LNCaP clone FGC (cell line): ENCODE measurements around the gene SERPINB11.

Source experiments
- DNase-seq: peaks from one replicate; pipeline ENCODE4 v3.0.0-alpha.2; 2011; ENCODE audit warnings: low read depth
- H3K4me3 ChIP-seq: 2 replicates; pipeline ENCODE4 v1.5.1; 2011; ENCODE audit warnings: mild to moderate bottlenecking, low read depth, low read length, control low read depth
- TF ChIP-seq, protein P1 (sequence below): IDR thresholded peaks from 2 replicates; pipeline ENCODE4 v1.5.1; 2012; ENCODE audit warnings: mild to moderate bottlenecking; ENCODE audit not compliant: control insufficient read depth, insufficient read depth; ENCODE audit errors: extremely low read depth

The SERPINB11 gene

DNA sequence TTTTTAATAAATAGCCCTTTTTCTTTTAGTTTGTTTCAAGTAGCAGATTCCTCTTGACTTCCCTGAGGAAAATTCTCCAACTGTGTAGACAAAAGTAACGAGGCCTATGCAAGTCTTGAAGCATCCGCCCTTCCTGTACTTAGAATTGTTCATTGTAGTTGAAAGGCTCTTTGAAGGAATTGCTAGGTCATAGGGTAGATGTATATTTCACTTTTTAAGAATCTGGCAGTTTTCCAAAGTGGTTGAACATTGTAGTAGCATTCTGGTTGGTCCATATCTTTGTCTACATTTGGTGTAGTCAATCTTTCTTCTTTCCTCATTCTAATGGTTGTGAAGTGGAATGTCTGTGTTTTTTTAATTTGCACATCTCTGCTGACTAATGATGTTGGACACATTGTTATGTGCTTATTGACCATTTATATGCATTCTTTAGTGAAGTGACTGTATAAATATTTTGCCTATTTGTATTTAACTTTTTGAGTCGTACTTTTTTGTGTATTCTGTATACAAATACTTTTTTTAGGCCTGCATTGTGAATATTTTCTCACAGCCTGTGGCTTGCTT, 5.6 kb upstream of the SERPINB11 start:
- DNase-seq = no peak
- H3K4me3 ChIP-seq = no peak overlapping the region
- TF ChIP-seq, protein P1, sequence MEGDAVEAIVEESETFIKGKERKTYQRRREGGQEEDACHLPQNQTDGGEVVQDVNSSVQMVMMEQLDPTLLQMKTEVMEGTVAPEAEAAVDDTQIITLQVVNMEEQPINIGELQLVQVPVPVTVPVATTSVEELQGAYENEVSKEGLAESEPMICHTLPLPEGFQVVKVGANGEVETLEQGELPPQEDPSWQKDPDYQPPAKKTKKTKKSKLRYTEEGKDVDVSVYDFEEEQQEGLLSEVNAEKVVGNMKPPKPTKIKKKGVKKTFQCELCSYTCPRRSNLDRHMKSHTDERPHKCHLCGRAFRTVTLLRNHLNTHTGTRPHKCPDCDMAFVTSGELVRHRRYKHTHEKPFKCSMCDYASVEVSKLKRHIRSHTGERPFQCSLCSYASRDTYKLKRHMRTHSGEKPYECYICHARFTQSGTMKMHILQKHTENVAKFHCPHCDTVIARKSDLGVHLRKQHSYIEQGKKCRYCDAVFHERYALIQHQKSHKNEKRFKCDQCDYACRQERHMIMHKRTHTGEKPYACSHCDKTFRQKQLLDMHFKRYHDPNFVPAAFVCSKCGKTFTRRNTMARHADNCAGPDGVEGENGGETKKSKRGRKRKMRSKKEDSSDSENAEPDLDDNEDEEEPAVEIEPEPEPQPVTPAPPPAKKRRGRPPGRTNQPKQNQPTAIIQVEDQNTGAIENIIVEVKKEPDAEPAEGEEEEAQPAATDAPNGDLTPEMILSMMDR = no peak

DNA sequence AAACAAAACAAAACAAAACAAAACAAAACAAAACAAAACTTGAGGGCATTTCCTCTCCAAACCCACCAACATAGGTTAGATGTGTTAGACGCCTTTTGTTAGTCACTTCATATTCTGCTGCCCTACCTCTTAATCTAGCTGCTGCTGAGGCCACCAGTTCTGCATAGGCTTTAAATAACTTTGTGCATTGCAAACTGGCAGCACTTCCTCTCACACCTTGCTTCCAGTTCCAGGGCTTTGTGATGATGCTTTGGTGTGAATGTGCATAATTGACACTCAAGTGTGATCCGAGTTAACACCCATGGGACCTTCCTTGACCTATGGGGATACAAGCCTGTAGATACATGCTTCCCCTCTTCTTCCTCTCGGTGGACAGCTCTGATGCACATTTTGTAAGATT, 2.3 kb upstream of the SERPINB11 start:
- TF ChIP-seq, protein P1 = no peak
- no peak for DNase-seq
- no peak overlapping the region for H3K4me3 ChIP-seq

DNA sequence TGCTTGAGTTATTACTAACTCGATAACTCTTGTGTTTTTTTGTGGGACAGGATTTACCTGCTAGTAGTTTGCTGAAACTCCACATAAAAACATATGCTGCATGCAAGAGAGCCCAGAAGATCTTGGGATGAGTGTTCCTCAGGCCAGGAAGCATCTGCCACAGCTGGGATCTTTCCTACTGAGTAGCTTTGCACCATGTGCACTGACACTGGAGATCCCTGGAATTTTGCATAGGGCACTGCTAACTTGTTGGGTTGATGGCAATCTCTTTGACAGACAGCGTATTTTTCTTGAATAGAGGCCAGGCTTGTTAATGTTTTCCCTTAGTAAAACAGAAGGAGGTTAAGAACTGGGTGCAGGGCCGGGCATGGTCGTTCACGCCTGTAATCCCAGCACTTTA, 808 bp upstream of the SERPINB11 start:
- no peak overlapping the region for H3K4me3 ChIP-seq
- DNase-seq = no peak
- TF ChIP-seq, protein P1 = no peak

DNA sequence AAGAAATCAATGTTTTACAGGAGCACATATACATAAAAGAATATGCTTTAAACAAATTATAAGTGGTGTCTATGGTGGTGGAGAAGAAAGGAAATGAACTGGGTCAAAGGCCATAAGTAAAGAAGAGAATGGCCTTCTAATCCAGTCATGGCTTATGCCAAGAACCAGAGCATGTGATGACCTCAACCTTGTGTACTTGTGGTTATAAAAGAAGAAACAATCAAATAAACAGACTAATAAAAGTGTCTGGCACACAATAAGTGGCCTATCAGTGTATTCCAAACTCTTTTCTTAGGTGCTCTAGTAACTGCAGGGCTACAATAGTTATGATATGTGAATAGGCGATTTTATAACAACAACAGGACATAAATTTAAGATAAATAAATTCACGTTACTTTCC, 2.6 kb downstream of the SERPINB11 start:
- peak; percentile 88 for DNase-seq
- TF ChIP-seq, protein P1 = no peak

DNA sequence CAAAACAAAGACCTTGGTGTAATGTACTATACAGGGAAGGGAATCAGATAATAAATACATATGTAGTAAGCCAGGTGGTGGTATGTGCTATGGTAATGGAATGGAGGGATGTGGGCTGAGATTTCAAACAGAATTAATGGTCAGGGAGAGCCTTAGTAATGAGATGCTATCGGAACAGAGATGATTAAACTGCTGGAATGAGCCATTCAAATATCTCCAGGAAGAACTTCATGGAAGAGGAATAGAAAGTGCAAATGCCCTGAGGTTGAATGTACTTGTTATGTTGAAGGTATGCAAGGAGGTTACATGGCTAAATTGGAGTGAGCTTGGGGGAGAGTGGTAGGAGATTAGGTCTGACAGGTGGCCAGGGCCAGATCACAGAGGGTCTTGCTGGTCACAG, 5.1 kb downstream of the SERPINB11 start:
- DNase-seq = no peak
- no peak overlapping the region for H3K4me3 ChIP-seq
- TF ChIP-seq, protein P1 = no peak

More for the DNA sequence above, 2.6 kb downstream of the SERPINB11 start:
- H3K4me3 ChIP-seq = no peak overlapping the region

DNA sequence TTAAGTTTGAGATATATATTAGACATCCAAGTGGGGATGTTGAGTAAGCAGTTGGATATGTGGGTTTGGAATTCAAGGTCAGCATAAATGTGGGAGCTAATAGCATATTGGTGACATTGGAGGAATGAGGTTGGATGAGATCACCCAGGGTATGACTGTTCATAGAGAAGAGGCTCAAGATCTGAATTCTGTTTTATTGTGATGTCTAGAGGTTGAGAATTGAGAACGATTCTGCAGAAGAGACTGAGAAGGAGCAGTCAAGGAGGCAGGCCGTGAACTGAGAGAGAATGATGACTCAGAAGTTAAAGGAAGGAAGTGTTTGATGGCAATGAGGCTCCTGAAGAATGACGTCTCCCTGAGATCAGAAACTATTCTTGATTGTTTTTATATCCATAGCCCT, 5.9 kb downstream of the SERPINB11 start:
- DNase-seq = no peak
- TF ChIP-seq, protein P1 = no peak
- no peak overlapping the region for H3K4me3 ChIP-seq
